IMR-90 (cell line): ENCODE results near the gene HEXD.

Experiments used
- CHD1 ChIP-seq: IDR thresholded peaks from 2 replicates; pipeline ENCODE4 v1.6.1; 2012; ENCODE audit warnings: low read depth, low read length, improper control_type of control experiment
- CTCF ChIP-seq: conservative IDR thresholded peaks from 2 replicates; pipeline ENCODE4 v1.5.1; 2012; ENCODE audit warnings: mild to moderate bottlenecking, low read depth, low read length, improper control_type of control experiment
- ELK1 ChIP-seq: fragments of 150-350 bp; IDR thresholded peaks from 2 replicates; pipeline ENCODE4 v1.6.1; 2016; ENCODE audit warnings: low read depth, mild to moderate bottlenecking, low read length, moderate library complexity, borderline replicate concordance
- MAFK ChIP-seq: IDR thresholded peaks from 2 replicates; pipeline ENCODE4 v1.6.1; 2012; ENCODE audit warnings: low read depth, low read length, improper control_type of control experiment
- NFE2L2 ChIP-seq: fragments of 150-350 bp; IDR thresholded peaks from 2 replicates; pipeline ENCODE4 v1.6.1; 2016; ENCODE audit warnings: low read depth, mild to moderate bottlenecking, low read length
- POLR2A ChIP-seq: IDR thresholded peaks from 2 replicates; pipeline ENCODE4 v1.6.1; 2012; ENCODE audit warnings: mild to moderate bottlenecking, low read depth, low read length
- RAD21 ChIP-seq: IDR thresholded peaks from 2 replicates; pipeline ENCODE4 v1.6.1; 2012; ENCODE audit warnings: low read length, improper control_type of control experiment

GRCh38 chr17:82463925-82464566 lies 45.9 kb downstream of the HEXD start:
- TF ChIP-seq POLR2A: no peak
- TF ChIP-seq CHD1: no peak
- no peak for TF ChIP-seq RAD21
- TF ChIP-seq ELK1: no peak
- no peak for TF ChIP-seq CTCF
- no peak for TF ChIP-seq MAFK
- TF ChIP-seq NFE2L2: no peak
